GM19240 (cell line): ENCODE measurements around the gene TYW1B.
"Not testable (repeated sequence)": the region's sequence is repeated elsewhere in the genome, so short reads cannot be mapped to it uniquely, and the experiment has no call there.

ENCODE experiments used
- DNase-seq: peaks from one replicate; pipeline ENCODE4 v3.0.0; 2011; ENCODE audit warnings: low spot score; ENCODE audit not compliant: insufficient read length

The TYW1B gene

GRCh38 chr7:72816370-72817157 is 11.4 kb downstream of the TYW1B start:
- not testable (repeated sequence) for DNase-seq

- not testable (repeated sequence) for DNase-seq
Observed at GRCh38 chr7:72810437-72810836, 17.6 kb downstream of the TYW1B start.

GRCh38 chr7:72808511-72808910 is 19.5 kb downstream of the TYW1B start:
- DNase-seq: not testable (repeated sequence)

GRCh38 chr7:72806851-72807250 is 21.1 kb downstream of the TYW1B start:
- not testable (repeated sequence) for DNase-seq

GRCh38 chr7:72805526-72806494 is 22.2 kb downstream of the TYW1B start:
- DNase-seq: no peak

DNA sequence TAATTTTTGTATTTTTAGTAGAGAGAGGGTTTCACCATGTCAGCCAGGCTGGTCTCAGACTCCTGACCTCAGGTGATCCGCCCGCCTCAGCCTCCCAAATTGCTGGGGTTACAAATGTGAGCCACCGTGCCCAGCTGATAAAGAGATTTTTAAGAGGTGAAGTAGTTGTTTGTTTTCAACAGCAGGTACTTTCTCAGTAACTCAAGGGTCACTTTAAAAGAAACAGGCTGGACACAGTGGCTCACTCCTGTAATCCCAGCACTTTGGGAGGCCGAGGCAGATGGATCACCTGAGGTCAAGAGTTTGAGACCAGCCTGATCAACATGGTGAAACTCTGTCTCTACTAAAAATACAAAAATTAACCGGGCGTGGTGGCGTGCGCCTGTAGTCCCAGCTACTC is 24.2 kb downstream of the TYW1B start:
- not testable (repeated sequence) for DNase-seq

DNA sequence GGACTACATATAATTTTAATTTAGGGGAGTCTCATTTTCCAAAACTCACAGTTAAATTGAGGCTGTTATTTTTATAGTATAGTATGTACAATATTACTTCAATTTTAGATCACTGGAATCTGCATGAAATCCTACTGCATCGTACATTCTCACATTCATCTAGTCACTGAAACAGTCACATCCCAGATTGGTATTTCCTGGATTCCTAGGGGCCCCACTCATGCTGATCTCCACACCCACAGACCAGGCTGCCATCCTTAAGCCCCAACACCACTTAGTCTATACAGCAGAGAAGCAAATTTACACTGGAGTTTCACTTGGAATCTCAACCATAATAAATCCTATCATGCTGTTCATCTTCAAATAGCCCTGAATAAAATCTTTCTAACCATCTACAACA is 26.4 kb downstream of the TYW1B start:
- not testable (repeated sequence) for DNase-seq

GRCh38 chr7:72795401-72795800 is 32.6 kb downstream of the TYW1B start:
- not testable (repeated sequence) for DNase-seq

DNA sequence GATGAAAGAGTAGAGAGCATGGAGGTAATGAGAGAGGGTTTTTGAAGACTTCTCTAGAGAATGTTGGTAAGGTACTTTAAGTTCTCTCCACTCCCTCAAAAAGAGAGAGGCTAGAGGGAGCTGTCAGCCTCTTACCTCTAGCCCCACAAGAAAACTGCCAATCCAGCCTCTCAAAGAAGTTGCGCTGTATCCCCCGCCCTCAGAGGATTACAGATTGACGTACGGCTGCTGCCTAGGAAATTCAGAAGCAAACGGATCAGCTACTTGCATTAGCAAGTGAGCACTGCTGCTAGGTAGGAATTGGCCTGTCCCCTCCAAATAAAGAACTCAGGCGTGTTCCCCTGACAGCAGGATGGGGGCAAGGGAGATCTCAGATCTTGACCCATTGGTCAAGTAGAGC is 34.2 kb downstream of the TYW1B start:
- DNase-seq: no peak

GRCh38 chr7:72790698-72791060 is 37.3 kb downstream of the TYW1B start:
- DNase-seq: not testable (repeated sequence)

- DNase-seq: not testable (repeated sequence)
Observed at GRCh38 chr7:72790048-72790697, 37.8 kb downstream of the TYW1B start.

DNA sequence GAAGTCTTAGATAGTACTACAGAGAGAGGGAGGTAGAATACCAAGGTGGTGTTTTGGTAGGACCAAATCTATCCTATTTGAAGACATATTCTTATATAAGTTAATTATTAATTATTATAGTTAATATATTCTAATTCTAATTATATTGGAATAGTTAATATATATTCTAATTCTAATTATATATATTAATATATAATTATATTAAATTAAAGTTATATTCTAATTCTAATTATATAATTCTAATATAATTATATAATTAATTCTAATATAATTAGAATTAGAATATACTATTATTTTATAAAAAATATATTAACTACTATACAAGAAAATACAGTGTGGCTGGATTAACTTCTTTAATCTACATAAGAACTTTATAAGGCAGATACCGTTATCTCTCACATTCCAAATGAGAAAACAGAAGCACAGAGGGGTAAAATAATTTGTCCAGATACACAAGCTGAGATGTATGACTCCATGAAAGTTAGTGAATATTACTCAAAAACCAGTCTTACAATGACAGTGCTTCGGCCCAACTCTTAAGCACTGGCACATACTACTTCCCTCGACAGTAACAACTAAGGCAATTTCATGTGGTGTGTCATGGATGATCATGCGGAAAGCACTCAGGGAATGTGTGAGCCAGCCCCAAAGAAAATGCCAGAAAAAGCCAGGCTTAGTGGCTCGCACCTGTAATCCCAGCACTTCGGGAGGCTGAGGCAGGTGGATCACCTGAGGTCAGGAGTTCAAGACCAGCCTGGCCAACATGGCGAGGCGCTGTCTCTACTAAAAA is 42.6 kb downstream of the TYW1B start:
- no peak for DNase-seq

DNA sequence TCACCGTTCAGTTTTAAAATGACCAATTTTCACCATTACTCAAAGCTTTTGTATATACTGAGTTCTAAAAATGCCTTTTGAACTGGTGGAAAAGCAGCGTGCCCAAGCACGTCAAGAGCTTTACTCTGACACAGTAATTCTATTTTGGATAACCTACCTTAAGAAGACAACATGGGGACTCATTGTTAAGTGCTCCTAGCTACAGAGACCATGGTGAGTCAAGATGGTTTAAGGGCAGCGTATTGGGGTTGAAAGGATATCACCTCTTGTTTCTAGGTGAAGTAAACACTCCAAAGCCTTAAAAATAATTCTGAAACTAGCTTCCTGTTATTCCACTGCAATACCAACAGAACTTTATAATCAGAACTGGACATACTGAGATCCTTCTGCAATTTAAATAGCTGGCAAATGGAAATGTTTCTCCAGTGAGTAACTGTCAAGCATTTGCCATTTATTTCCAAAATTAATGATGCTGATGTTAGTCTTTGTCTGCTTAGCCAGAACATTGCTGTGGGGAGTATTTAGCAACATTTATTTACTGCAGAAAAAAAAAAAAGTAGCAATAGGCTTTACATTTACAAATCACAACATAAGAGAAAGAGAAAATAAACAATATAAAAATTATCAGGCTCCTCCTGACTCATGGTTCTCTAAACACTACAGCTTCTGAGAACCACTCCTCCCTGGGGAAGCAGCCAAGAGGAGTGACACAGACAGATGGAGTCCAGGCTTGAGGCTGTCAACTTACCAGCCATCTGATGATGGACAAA is 44.2 kb downstream of the TYW1B start:
- DNase-seq: not testable (repeated sequence)

- DNase-seq: no peak
Observed at GRCh38 chr7:72781631-72782030, 46.4 kb downstream of the TYW1B start.

DNA sequence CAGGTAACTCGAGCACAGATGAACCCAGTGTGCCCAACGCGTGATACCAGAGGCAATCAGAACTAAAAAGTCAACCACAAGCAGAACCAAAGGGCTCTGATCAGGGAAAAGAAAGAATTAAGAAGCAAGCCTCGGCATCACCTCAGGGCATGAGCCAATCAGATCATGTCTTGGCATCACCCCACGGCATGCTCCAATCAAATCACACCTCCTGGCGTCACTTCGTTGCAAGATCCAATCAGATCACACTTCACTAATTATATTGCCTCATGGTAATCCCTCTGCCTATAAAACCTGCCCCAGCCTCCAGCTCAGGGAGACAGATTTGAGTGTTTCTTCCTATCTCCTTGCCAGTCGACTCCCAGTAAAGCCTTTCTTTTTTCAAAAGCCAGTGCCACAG is 46.8 kb downstream of the TYW1B start:
- DNase-seq: no peak

- DNase-seq: not testable (repeated sequence)
Observed at GRCh38 chr7:72780289-72780894, 47.6 kb downstream of the TYW1B start.

- not testable (repeated sequence) for DNase-seq
Observed at GRCh38 chr7:72777167-72777566, 50.8 kb downstream of the TYW1B start.

GRCh38 chr7:72772627-72773026 is 55.4 kb downstream of the TYW1B start:
- not testable (repeated sequence) for DNase-seq

DNA sequence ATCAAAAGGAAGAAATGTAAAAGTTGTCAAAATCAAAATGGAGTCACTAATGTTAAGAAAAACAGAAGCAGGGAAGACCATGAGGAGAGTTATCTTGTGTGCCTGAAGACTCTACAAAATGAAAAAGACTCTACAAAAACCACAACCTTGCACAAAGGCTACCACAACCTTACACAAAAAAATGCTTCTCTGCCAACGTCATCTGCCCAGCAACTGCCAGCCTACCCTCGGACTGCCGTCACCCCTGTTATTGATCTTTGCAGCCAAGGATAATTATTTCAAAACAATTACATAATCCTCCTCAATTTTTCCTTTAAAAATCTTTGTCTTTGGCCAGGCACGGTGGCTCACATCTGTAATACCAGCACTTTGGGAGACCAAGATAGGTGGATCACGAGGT is 61.0 kb downstream of the TYW1B start:
- not testable (repeated sequence) for DNase-seq

DNA sequence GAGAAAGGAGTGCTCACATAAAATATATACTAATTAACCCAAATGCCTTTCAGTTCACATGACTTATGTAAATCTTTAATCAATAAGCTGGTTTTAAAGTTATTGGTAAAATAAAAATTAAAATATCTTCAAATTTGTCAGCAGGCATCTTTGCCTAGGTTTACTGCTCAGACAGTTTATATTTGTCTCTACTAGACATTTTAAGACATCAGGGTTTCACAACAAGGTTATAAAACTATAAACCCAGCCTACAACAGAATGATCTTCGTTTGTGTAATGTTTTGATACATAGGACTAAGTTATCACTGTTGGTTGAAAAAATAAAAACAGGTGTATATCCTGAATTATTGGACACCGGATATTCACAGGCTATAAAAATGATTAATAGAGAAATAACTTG is 67.4 kb downstream of the TYW1B start:
- DNase-seq: no peak
